ACHN (cell line): Measurements from ENCODE around the gene CHST8.
"Not testable (repeated sequence)": the region's sequence is repeated elsewhere in the genome, so short reads cannot be mapped to it uniquely, and the experiment has no call there.

ENCODE experiments used
- DNase-seq: peaks from one replicate; pipeline ENCODE4 v3.0.0-alpha.2; 2015
- in situ Hi-C: cut with HindIII; loops from 2 replicates; pipeline ENCODE4 v1.10.0; 2017; ENCODE audit warnings: low sequenced_read_pairs, low pct_ligation_motif_present, low pct_unique_long_range_greater_than_20kb

The CHST8 gene, protein sequence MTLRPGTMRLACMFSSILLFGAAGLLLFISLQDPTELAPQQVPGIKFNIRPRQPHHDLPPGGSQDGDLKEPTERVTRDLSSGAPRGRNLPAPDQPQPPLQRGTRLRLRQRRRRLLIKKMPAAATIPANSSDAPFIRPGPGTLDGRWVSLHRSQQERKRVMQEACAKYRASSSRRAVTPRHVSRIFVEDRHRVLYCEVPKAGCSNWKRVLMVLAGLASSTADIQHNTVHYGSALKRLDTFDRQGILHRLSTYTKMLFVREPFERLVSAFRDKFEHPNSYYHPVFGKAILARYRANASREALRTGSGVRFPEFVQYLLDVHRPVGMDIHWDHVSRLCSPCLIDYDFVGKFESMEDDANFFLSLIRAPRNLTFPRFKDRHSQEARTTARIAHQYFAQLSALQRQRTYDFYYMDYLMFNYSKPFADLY

DNA sequence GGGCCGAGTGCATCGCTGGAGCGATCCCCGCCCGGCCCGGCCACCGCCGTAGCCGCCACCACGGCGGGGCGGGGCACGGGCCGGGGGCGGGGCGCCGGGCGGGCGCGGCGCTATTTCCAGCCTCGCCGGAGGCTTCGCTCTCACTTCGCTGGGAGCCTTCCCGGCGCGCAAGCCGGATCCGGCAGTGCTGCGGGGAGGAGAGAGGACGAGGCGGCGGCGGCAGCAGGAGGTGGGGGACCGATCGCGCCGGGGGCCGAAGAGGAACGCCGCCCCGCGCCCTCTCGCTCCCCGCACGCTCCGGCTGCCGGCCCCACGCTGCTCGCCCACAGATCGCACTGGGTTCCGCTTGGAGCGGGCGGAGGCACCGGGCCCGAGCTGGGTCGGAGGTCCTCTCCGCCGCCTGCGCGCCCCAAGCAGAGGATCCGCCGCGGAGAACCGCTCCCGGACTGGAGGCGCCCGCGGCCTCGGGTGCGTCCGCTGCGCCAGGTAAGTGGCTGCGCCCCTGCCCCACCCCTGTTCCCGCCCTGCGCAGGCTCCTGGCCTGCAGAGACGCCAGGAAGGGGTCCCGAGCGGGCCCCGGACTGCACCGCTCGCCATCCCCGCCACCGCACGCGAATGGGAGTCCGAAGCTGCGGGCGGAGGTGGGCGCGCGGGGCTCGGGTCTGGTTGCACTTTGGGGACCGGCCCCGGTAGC is at the start of gene CHST8:
Gene CHST8, plus strand, starts transcription at position 143 of the 694 bp plus-strand sequence. CDS start 67,309 bp downstream, outside the sequence.
- in situ Hi-C loops, result no loop called here
- no peak for DNase-seq

DNA sequence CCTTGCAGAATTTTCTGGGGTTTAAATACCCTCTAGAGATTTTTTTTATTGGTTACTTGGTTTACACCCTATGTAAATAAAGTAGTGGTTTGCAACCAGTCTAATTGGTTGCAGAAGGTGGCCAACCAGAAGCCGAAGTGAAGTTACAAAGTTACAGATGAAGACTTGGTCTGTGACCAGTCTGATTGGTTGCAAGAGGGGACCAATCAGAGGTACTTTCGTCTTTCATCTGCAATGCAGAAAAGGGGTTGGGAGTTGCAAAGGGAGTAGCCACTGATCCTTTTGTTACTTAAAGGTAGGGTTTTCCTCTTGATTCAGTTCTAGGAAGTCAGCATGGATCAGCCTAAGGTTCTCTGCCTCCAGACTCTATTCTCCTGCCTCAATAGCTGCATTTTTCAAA is 48.8 kb upstream of the CHST8 start:
- DNase-seq, result no peak
- in situ Hi-C loops, result no loop called here

DNA sequence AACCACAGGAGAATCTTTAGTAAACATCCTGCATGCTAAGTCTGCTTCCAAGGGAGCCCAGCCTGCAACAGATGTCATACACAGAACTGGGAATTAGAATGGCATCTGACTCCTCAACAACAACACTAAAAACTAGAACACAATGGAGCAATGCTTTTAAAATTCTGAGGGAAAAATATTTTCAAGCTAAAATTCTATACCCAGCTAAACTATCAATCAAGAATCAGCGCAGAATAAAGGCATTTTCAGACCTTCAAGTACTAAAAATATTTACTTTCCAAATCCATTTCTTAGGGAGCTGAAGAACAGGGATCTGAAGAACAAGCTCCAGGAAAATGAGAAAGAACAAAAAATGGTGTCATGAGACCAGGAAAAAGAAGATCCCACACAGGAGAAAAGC is 46.9 kb upstream of the CHST8 start:
- in situ Hi-C loops, result no loop called here

DNA sequence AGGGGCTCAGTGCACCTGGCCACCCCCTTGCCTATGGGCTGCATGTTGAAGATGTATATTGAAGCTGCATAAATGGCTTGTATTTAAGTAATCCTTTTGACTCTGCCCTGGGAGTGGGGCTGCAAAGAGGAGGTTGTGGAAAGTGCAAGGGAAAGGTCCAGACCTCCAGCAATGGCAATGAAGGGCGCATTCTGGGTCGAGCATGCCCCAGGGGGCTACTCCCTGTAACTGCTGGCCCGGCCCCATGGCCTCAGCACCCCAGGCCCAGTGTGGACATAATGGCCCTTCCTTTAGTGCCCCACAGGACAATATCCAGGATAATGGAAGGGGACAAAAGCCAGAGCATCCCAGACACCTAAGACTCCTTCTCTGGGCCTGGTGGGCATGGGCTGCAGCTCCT is 43.1 kb upstream of the CHST8 start:
- in situ Hi-C loops, result no loop called here
- no peak for DNase-seq

More for the DNA sequence above, 46.9 kb upstream of the CHST8 start:
- DNase-seq, result no peak

DNA sequence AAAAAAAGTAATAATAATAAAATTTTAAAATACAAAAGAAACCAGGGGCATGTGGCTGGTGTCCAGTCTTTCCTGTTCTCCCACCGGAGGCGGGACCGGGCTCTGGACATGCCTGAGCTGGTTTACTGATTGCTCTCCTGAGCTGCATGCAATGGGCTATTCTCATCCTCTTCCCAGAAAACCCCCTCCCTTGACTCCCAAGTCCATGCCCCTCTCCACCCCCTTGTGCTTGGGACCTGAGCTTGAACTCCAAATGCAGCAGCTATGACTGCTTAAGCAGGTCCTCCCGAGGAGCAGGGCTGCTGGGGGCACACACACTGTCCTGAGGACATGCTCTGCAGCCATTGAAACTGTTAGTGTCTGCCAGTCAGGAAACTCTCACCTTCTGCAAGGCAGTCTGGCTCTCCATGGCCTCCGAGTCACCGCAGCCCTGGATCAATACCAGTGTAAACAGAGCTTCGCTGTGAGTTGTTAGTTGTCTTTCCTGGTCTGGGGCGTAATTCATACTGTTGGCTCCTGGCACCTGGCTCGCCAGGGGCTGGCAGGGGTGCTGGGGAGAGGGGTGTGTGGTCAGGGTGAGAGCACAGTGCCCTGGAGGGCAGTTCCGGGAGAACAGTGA is 41.6 kb upstream of the CHST8 start:
- in situ Hi-C loops, result no loop called here
- no peak for DNase-seq

DNA sequence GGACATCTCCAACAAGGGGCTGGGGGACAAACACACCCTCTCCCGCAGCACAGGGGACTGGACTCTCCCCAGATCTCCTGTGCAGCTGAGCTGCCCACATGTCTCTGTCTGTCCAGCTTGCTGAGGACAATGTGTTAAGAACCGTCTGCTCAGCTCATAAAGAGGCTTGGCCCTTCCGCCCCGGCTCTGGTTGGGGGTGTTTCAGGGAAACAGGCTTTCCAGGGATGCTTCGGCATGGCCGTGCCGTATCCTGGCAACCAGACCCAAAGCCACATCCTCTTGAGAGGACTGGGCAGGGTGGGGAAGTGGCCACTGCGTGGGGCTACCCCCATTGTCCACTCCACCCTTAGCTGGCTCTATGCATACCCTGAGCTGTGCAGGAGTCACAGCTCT is 41.1 kb upstream of the CHST8 start:
- DNase-seq, result no peak
- in situ Hi-C loops, result no loop called here

DNA sequence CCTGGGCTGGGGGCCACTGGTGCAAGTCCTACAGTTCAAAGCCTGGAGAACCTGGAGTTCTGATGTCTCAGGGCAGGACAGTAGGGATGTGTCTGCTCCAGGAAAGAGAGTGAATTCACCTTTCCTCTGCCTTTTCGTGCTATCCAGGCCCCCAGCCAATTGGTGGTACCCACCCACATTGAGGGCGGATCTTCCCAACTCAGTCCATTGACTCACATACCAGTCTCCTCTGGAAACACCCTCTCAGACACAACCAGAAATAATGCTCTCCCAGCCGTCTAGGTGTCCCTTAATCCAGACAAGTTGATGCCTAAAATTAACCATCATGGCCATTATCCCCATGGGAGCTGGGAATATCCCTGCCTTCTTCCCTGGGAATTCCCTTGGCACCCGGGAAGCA is 38.8 kb upstream of the CHST8 start:
- in situ Hi-C loops, result no loop called here
- DNase-seq, result no peak

DNA sequence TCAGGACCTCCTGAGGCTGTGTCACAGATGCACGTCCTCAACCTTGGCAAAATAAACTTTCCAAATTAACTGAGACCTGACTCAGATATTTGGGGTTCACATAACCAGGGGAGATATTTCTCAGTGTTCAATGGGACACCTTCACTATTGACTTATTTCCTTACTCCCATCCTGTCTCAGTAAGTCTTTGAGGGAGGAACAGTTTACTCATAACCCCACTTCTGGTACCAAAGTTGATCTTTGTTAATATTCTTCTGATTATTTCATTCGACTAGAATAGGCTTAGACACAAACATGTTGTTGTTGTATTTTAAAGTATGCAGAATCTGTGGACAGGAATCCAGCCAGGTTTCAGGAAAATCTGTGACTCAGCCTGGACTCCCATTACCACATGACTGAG is 34.6 kb upstream of the CHST8 start:
- in situ Hi-C loops, result no loop called here

DNA sequence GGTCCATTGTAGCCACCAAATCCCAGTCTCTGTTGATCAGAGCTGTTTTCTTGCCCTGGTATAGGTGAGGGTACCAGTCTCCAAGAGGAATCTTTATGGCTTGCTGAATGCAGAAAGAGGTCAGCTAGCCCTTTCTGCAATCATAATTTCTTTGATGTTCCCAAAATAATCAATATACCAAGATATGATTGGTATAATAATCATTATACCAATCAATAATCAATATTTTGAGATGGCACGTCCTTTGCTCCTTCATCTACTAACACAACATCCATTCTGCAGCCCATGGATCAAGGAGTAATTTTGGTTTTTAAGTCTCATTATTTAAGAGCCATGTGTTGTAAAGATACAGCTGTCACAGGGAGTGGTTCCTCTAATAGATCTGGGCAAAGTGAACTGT is 31.5 kb upstream of the CHST8 start:
- no peak for DNase-seq
- in situ Hi-C loops, result no loop called here

More for the DNA sequence above, 34.6 kb upstream of the CHST8 start:
- DNase-seq, result no peak

DNA sequence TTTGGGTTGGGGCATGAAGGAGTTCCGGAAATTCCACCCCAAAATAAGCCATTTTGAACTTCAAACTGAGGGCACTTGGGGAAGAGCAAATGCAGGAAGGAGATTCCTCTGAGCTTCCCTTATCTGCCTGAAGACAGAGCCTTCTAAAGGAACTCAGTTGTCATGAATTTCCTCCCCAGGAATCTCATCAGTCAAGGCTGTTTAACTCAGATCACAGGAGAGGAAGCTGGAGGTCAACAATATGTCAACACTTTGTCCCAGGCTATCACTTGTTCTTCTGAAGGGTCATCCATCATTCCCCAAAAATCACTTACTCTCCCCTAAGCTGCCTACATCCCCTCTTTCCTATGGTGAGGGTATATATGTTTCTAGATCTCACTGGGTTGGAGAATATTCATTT is 26.0 kb upstream of the CHST8 start:
- DNase-seq, result no peak
- in situ Hi-C loops, result no loop called here

DNA sequence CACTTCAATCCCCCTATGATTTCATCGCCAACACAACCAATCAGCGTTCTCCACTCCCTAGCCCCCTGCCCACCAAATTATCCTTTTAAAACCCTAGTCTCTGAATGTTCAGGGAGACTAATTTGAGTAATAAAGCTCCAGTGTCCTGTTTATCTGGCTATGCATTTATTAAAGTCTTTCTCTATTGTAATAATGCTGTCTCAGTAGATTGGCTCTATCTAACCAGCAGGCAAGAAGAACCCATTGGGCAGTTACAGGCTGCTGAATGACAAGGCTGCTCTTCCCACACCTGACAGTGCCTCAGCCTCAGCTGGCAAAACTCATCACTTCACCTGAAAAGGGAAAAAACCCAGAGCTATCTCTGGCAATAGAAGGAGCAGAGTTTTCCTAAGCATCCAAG is 20.2 kb upstream of the CHST8 start:
- DNase-seq, result no peak
- in situ Hi-C loops, result no loop called here

DNA sequence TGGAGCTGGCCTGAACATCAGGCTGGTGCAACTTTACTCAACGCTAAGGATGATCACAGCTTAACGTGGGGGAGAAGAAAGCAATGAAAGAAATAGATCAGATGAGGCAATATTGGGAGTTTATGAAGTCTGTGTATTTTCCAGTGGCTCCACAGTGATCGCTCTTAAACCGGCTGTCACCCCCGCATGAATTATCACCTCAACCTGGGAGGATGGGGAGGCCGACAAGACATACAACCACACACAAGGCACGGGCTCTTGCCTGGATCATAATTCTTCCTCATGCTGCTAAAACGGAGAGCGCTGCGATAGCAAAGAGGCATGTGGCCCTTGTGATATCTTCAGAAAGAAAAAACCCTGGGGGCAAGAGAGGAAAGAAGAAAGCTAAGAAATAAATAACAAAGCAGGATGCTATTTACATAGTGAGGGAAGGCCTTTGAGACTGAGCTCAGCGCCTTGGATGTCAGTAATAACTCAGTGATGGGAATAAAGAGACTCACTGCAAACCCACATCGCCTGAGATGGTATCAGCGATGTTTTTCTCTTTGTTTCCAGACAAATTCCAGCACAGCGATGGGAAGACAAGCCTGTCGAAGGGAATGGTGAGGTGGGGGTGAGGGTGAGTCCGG is 19.1 kb upstream of the CHST8 start:
- DNase-seq, result no peak
- in situ Hi-C loops, result no loop called here

DNA sequence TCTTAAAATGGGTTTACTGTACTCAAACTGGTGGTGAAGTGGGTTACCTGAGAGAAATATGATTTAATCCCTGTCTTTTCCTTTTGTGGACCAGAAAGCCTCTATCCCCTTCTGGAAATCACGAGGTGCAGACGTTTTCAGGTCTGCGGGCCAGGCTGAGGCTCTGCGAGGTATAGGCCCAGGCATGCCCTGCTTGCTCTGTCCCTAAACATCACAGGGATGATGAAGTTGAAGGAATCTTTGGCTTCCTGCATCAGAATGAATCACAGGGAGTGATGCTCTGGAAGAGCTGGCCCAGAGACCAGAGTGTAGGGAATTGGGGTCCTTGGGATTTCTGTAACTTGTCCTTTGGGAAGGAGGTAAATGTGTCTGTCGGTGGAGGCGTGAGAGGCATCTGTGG is 18.4 kb upstream of the CHST8 start:
- in situ Hi-C loops, result no loop called here
- no peak for DNase-seq

DNA sequence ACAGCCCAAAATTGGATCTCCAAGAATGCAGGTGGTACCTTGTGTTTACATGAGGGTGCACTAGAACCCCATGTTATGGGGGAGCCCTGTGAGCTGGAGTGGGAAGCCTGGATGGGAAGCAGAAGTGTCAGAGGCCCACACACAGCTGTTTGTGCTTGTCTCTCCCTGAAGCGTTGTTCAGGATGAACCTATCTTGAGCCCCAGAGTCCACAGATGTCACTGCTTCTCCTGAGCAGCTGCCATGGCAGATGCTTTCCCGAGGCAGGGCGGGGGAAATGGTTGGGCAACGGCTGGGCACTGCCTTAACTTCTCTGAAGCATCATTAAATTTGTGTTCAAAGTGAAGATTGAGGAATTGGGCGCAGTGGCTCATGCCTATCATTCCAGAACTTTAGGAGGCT is 17.1 kb upstream of the CHST8 start:
- DNase-seq, result no peak
- in situ Hi-C loops, result no loop called here

DNA sequence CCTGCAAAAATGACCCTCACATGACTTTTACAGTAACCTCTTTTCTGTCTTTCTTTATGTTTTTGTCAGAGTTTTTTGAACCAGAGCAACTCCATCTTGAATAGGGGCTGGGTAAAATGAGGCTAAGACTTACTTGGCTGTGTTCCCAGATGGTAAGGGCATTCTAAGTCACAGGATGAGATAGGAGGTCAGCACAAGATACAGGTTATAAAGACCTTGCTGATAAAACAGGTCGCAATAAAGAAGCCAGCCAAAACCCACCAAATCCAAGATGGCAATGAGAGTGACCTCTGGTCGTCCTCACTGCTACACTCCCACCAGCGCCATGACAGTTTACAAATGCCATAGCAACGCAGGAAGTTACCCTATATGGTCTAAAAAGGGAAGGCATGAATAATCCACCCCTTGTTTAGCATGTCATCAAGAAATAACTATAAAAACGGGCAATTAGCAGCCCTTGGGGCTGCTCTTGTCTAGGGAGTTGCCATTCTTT is 15.9 kb upstream of the CHST8 start:
- in situ Hi-C loops, result not testable (repeated sequence)

DNA sequence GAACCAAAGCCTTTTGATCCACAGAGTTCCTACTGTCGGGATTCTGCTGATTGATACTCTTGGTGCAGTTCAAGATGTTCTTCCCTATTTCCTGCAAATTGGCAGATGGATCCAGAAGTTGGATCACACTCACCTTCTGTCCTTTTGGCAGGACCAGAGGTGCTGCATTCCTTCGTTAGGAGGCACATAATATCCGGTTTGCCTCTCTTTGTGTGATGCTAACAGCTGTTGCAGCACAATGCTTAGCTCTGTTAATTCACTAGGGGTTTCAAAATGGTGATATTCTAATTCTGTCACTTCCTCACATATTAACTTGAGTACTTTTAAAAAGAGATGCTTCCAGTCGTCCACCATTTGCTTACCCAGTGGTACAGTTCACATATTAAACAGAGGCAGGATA is 15.2 kb upstream of the CHST8 start:
- in situ Hi-C loops, result no loop called here

More for the DNA sequence above, 15.9 kb upstream of the CHST8 start:
- DNase-seq, result not testable (repeated sequence)

DNA sequence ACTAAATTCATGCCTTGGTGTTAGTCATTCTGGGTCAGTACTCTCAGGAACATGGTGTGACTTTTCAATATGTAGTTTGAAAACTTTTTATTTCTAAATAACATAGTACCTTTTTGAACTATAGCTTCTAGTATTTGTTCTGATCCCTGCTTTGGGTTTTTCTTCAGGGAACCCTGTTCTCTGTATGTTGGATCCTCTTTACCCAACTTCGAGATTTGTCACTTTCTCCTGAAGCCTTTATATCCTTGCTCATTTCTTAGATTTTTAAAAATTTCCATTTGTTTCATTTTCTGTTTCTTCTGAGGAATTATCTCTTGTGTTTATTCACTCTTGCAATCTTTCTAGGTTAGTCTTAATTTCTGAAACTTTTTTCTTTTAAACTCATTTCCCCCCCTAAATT is 12.4 kb upstream of the CHST8 start:
- in situ Hi-C loops, result no loop called here
- DNase-seq, result no peak

More for the DNA sequence above, 15.2 kb upstream of the CHST8 start:
- no peak for DNase-seq

DNA sequence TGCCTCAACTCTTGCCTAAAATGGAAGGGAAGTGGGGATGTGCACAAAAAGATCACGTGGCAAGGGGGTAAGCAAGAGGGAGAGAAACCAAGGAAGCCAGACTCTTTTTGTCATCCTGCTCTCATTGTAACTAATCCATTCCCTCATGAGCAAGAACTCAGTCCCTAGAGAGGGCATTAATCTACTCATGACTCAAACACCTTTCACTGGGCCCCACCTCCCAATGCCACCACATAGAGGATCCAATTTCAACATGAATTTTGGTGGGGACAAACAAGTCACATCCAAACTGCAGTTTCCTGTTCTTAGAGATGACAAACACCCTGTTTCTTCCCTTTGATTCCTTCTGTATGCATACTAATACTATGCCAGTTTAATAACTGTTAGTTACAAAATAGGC is 11.2 kb upstream of the CHST8 start:
- no peak for DNase-seq
- in situ Hi-C loops, result no loop called here
